ENCODE results near the gene PCDHGA8.
"Not testable (repeated sequence)": the region's sequence is repeated elsewhere in the genome, so short reads cannot be mapped to it uniquely, and the experiment has no call there.

The PCDHGA8 gene

DNA sequence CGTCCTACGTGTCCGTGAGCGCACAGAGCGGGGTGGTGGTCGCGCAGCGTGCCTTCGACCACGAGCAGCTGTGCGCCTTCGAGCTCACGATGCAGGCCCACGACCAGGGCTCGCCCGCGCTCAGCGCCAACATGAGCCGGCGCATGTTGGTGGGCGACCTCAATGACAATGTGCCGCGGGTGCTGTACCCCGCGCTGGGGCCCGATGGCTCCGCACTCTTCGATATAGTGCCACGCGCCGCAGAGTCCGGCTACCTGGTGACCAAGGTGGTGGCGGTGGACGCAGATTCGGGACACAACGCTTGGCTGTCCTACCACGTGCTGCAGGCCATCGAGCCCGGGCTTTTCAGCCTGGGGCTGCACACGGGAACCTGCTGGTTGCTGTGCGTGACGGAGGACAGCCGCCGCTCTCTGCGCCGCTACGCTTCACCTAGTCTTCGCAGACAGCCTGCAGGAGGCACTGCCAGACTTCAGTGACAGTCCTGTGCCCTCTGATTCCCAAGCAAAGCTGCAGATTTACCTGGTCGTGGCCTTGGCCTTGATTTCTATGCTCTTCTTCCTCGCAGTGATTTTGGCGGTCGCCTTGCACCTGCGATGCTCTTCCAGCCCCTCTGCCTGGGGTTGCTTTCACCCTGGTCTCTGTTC, 35.5 kb downstream of the PCDHGA8 start:
- Histone ChIP-seq H3K27me3 (ENCODE audit: insufficient read depth, low read length) (no peaks in the 10 kb centered on the region), H2BK12ac (ENCODE audit: low read length) (no peak overlapping the region), H4K91ac (ENCODE audit: low read depth, low read length) (no peak overlapping the region), H3K4ac (ENCODE audit: low read depth, low read length) (no peak overlapping the region), H3K27ac (ENCODE audit: low read depth, low read length) (no peak overlapping the region), H3K18ac (ENCODE audit: low read length) (no peak overlapping the region), H3K79me2 (ENCODE audit: control insufficient read depth, insufficient read depth, low read length, poor library complexity) (no peaks in the 10 kb centered on the region), H3K23ac (ENCODE audit: low read length) (no peak overlapping the region), H3K9ac (ENCODE audit: low read length) (no peak overlapping the region), H3K14ac (ENCODE audit: low read length) (no peak overlapping the region), H3K4me2 (ENCODE audit: low read length) (no peak overlapping the region), H2AFZ (ENCODE audit: insufficient read depth, low read length, poor library complexity) (no peak overlapping the region), H3K4me1 (ENCODE audit: control insufficient read depth in 1 of 2, insufficient read depth in 2 of 2, low read length in 2 of 2) (no peaks in the 10 kb centered on the region), H4K8ac (ENCODE audit: low read depth, low read length) (no peak overlapping the region), H3K4me3 (ENCODE audit: low read depth, low read length) (no peak overlapping the region), H3K9me3 (ENCODE audit: insufficient read depth, low read depth, low read length) (peaks cover 42% of the 10 kb centered on the region), H2BK5ac (ENCODE audit: low read depth, low read length, poor library complexity) (no peak overlapping the region), H3K36me3 (ENCODE audit: control insufficient read depth in 1 of 2, insufficient read depth in 2 of 2, low read length in 2 of 2) (peaks cover 38 to 45% of the 10 kb centered on the region in 2 experiments), H4K12ac (ENCODE audit: low read depth, low read length) (no peak overlapping the region), H2BK120ac (ENCODE audit: insufficient read depth, low read length, poor library complexity) (no peak overlapping the region), H3K79me1 (ENCODE audit: low read length) (no peaks in the 10 kb centered on the region), H2AK5ac (ENCODE audit: low read length) (no peak overlapping the region)
- WGBS (ENCODE audit: extremely low coverage, insufficient coverage, insufficient read length): no CpG with 5 or more reads among the region's 53 CpGs
- no peak for DNase-seq

- Histone ChIP-seq H4K12ac (ENCODE audit: low read depth, low read length) (no peak within 1 kb of the TSS), H3K4me2 (ENCODE audit: low read length) (no peak within 1 kb of the TSS), H3K9me3 (ENCODE audit: insufficient read depth, low read depth, low read length) (peaks cover 37% of the 10 kb centered on the region), H3K79me2 (ENCODE audit: control insufficient read depth, insufficient read depth, low read length, poor library complexity) (no peaks in the 10 kb centered on the region), H2AK5ac (ENCODE audit: low read length) (no peak within 1 kb of the TSS), H3K27me3 (ENCODE audit: insufficient read depth, low read length) (no peaks in the 10 kb centered on the region), H3K23ac (ENCODE audit: low read length) (no peak within 1 kb of the TSS), H2AFZ (ENCODE audit: insufficient read depth, low read length, poor library complexity) (no peak within 1 kb of the TSS), H3K4me3 (ENCODE audit: low read depth, low read length) (no peak within 1 kb of the TSS), H3K4me1 (ENCODE audit: control insufficient read depth in 1 of 2, insufficient read depth in 2 of 2, low read length in 2 of 2) (no peaks in the 10 kb centered on the region), H3K9ac (ENCODE audit: low read length) (no peak within 1 kb of the TSS), H3K79me1 (ENCODE audit: low read length) (no peaks in the 10 kb centered on the region), H3K4ac (ENCODE audit: low read depth, low read length) (no peak within 1 kb of the TSS), H2BK120ac (ENCODE audit: insufficient read depth, low read length, poor library complexity) (no peak within 1 kb of the TSS), H3K18ac (ENCODE audit: low read length) (no peak within 1 kb of the TSS), H2BK5ac (ENCODE audit: low read depth, low read length, poor library complexity) (no peak within 1 kb of the TSS), H4K8ac (ENCODE audit: low read depth, low read length) (no peak within 1 kb of the TSS), H4K91ac (ENCODE audit: low read depth, low read length) (no peak within 1 kb of the TSS), H3K27ac (ENCODE audit: low read depth, low read length) (no peak within 1 kb of the TSS), H2BK12ac (ENCODE audit: low read length) (no peak within 1 kb of the TSS), H3K36me3 (ENCODE audit: control insufficient read depth in 1 of 2, insufficient read depth in 2 of 2, low read length in 2 of 2) (peaks cover 34 to 42% of the 10 kb centered on the region in 2 experiments), H3K14ac (ENCODE audit: low read length) (no peak within 1 kb of the TSS)
- DNase-seq: peak in 1 of 2 donors; percentile 12
- no CpG with 5 or more reads among the region's 33 CpGs for WGBS (ENCODE audit: extremely low coverage, insufficient coverage, insufficient read length)
Measured at GRCh38 chr5:141430332-141431113, 38.1 kb downstream of the PCDHGA8 start, which contains the start of gene PCDHGA12. TSS of gene PCDHGA12 (plus strand) at chr5:141430507. CDS start at chr5:141430760, 253 bp downstream.

DNA sequence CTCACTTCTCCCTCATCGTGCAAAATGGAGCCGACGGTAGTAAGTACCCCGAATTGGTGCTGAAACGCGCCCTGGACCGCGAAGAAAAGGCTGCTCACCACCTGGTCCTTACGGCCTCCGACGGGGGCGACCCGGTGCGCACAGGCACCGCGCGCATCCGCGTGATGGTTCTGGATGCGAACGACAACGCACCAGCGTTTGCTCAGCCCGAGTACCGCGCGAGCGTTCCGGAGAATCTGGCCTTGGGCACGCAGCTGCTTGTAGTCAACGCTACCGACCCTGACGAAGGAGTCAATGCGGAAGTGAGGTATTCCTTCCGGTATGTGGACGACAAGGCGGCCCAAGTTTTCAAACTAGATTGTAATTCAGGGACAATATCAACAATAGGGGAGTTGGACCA, 38.9 kb downstream of the PCDHGA8 start:
- Histone ChIP-seq H3K18ac (ENCODE audit: low read length) (no peak overlapping the region), H4K8ac (ENCODE audit: low read depth, low read length) (no peak overlapping the region), H3K4me2 (ENCODE audit: low read length) (no peak overlapping the region), H3K27me3 (ENCODE audit: insufficient read depth, low read length) (no peaks in the 10 kb centered on the region), H3K9me3 (ENCODE audit: insufficient read depth, low read depth, low read length) (peaks cover 35% of the 10 kb centered on the region), H4K91ac (ENCODE audit: low read depth, low read length) (no peak overlapping the region), H3K79me2 (ENCODE audit: control insufficient read depth, insufficient read depth, low read length, poor library complexity) (no peaks in the 10 kb centered on the region), H3K27ac (ENCODE audit: low read depth, low read length) (no peak overlapping the region), H2BK12ac (ENCODE audit: low read length) (no peak overlapping the region), H3K23ac (ENCODE audit: low read length) (no peak overlapping the region), H2AK5ac (ENCODE audit: low read length) (no peak overlapping the region), H3K36me3 (ENCODE audit: control insufficient read depth in 1 of 2, insufficient read depth in 2 of 2, low read length in 2 of 2) (peaks cover 29 to 37% of the 10 kb centered on the region in 2 experiments), H2BK5ac (ENCODE audit: low read depth, low read length, poor library complexity) (no peak overlapping the region), H4K12ac (ENCODE audit: low read depth, low read length) (no peak overlapping the region), H3K14ac (ENCODE audit: low read length) (no peak overlapping the region), H2AFZ (ENCODE audit: insufficient read depth, low read length, poor library complexity) (no peak overlapping the region), H3K4me1 (ENCODE audit: control insufficient read depth in 1 of 2, insufficient read depth in 2 of 2, low read length in 2 of 2) (no peaks in the 10 kb centered on the region), H2BK120ac (ENCODE audit: insufficient read depth, low read length, poor library complexity) (no peak overlapping the region), H3K9ac (ENCODE audit: low read length) (no peak overlapping the region), H3K79me1 (ENCODE audit: low read length) (no peaks in the 10 kb centered on the region), H3K4me3 (ENCODE audit: low read depth, low read length) (no peak overlapping the region), H3K4ac (ENCODE audit: low read depth, low read length) (no peak overlapping the region)
- no CpG with 5 or more reads among the region's 37 CpGs for WGBS (ENCODE audit: extremely low coverage, insufficient coverage, insufficient read length)
- DNase-seq: no peak

DNA sequence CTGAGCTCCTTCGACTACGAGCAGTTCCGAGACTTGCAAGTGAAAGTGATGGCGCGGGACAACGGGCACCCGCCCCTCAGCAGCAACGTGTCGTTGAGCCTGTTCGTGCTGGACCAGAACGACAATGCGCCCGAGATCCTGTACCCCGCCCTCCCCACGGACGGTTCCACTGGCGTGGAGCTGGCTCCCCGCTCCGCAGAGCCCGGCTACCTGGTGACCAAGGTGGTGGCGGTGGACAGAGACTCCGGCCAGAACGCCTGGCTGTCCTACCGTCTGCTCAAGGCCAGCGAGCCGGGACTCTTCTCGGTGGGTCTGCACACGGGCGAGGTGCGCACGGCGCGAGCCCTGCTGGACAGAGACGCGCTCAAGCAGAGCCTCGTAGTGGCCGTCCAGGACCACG, 39.9 kb downstream of the PCDHGA8 start:
- not testable (repeated sequence) for H3K9ac ChIP-seq (ENCODE audit: low read length); H3K4ac ChIP-seq (ENCODE audit: low read depth, low read length); H3K14ac ChIP-seq (ENCODE audit: low read length); H4K12ac ChIP-seq (ENCODE audit: low read depth, low read length); H4K91ac ChIP-seq (ENCODE audit: low read depth, low read length); H2BK5ac ChIP-seq (ENCODE audit: low read depth, low read length, poor library complexity); H3K79me1 ChIP-seq (ENCODE audit: low read length); H3K79me2 ChIP-seq (ENCODE audit: control insufficient read depth, insufficient read depth, low read length, poor library complexity); H4K8ac ChIP-seq (ENCODE audit: low read depth, low read length); H3K18ac ChIP-seq (ENCODE audit: low read length); H3K27me3 ChIP-seq (ENCODE audit: insufficient read depth, low read length); H3K4me2 ChIP-seq (ENCODE audit: low read length); H2BK120ac ChIP-seq (ENCODE audit: insufficient read depth, low read length, poor library complexity); H3K23ac ChIP-seq (ENCODE audit: low read length); H2AFZ ChIP-seq (ENCODE audit: insufficient read depth, low read length, poor library complexity); H2AK5ac ChIP-seq (ENCODE audit: low read length); H3K4me3 ChIP-seq (ENCODE audit: low read depth, low read length); H2BK12ac ChIP-seq (ENCODE audit: low read length); H3K4me1 ChIP-seq (ENCODE audit: control insufficient read depth in 1 of 2, insufficient read depth in 2 of 2, low read length in 2 of 2); H3K27ac ChIP-seq (ENCODE audit: low read depth, low read length); DNase-seq
- H3K36me3 ChIP-seq (ENCODE audit: control insufficient read depth in 1 of 2, insufficient read depth in 2 of 2, low read length in 2 of 2): peaks cover 28 to 31% of the 10 kb centered on the region in 2 experiments
- H3K9me3 ChIP-seq (ENCODE audit: insufficient read depth, low read depth, low read length): peaks cover 32% of the 10 kb centered on the region
- no CpG with 5 or more reads among the region's 38 CpGs for WGBS (ENCODE audit: extremely low coverage, insufficient coverage, insufficient read length)
